ENCODE measurements around the gene GLOD4.
A peak's percentile ranks its signal among the peaks of the same experiment; 100 is the strongest.
"Not testable (repeated sequence)": the region's sequence is repeated elsewhere in the genome, so short reads cannot be mapped to it uniquely, and the experiment has no call there.

The GLOD4 gene

GRCh38 chr17:781805-782731 lies at the start of gene GLOD4, which contains the start of gene MRM3:
Gene GLOD4 (minus strand): TSS chr17:782280. CDS start chr17:782255, 25 bp downstream.
Gene MRM3 (plus strand): TSS chr17:782353. CDS start chr17:782379, 26 bp downstream.
- peak; percentile 61 to 89 for DNase-seq

GRCh38 chr17:830950-831349 lies 48.9 kb upstream of the GLOD4 start:
- DNase-seq: no peak

- no peak for DNase-seq
These were observed 48.3 kb upstream of the GLOD4 start for GRCh38 chr17:830381-830780.

GRCh38 chr17:829614-830013 lies 47.5 kb upstream of the GLOD4 start:
- DNase-seq: not testable (repeated sequence)

GRCh38 chr17:828761-829160 lies 46.7 kb upstream of the GLOD4 start:
- no peak for DNase-seq

GRCh38 chr17:826778-827177 lies 44.7 kb upstream of the GLOD4 start:
- DNase-seq: no peak

GRCh38 chr17:825216-825615 lies 43.1 kb upstream of the GLOD4 start:
- no peak for DNase-seq

GRCh38 chr17:824378-824777 lies 42.3 kb upstream of the GLOD4 start:
- no peak for DNase-seq

GRCh38 chr17:823501-823902 lies 41.4 kb upstream of the GLOD4 start:
- DNase-seq: no peak

- DNase-seq: no peak
These were observed 37.2 kb upstream of the GLOD4 start for GRCh38 chr17:819251-819650.

GRCh38 chr17:814371-814770 lies 32.3 kb upstream of the GLOD4 start:
- DNase-seq: no peak

GRCh38 chr17:812638-813204 lies 30.6 kb upstream of the GLOD4 start:
- DNase-seq: no peak

GRCh38 chr17:811051-811784 lies 29.1 kb upstream of the GLOD4 start:
- no peak for DNase-seq

GRCh38 chr17:807523-808294 lies 25.6 kb upstream of the GLOD4 start:
- no peak for DNase-seq

- DNase-seq: no peak
These were observed 24.9 kb upstream of the GLOD4 start for GRCh38 chr17:806781-807522.

GRCh38 chr17:806346-806745 lies 24.3 kb upstream of the GLOD4 start:
- no peak for DNase-seq

- DNase-seq: not testable (repeated sequence)
These were observed 23.8 kb upstream of the GLOD4 start for GRCh38 chr17:805886-806285.

GRCh38 chr17:804541-805435 lies 22.7 kb upstream of the GLOD4 start:
- DNase-seq: no peak

GRCh38 chr17:802901-803881 lies 21.1 kb upstream of the GLOD4 start:
- no peak for DNase-seq

- DNase-seq: no peak
These were observed 20.4 kb upstream of the GLOD4 start for GRCh38 chr17:802481-802880.
